ENCODE measurements around the gene BABAM2. TPM values are rescaled to one million over a fixed set of nuclear protein-coding genes. Genes with fewer than 3 reads are reported as not detected.
"Not testable (repeated sequence)": the region's sequence is repeated elsewhere in the genome, so short reads cannot be mapped to it uniquely, and the experiment has no call there.

Gene BABAM2
- total RNA-seq, 1 experiment from 2014 or later = 37.2 TPM

DNA sequence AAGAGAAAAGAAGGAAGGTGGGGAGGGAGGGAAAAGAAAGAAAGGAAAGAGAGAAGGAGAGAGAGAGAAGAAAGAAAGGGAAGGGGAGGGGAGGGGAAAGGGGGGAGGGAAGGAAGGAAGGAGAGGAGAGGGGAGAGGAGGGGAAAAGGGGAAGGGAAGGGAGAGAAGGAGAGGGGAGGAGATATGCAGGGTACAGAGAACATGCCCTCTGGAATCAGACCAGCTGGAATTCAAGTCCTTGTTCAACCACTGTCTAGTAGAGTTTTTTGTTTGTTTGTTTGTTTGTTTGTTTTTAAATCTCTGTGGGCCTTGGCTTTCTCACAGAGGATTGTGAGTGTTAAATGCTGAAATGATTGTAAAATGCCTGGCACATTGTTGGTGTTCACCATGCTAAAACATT lies 424.4 kb downstream of the BABAM2 start:
- no peak for DNase-seq (ENCODE audit: low read depth)

- DNase-seq (ENCODE audit: low read depth) = no peak
Observed at GRCh38 chr2:28316546-28317335, 426.2 kb downstream of the BABAM2 start.

DNA sequence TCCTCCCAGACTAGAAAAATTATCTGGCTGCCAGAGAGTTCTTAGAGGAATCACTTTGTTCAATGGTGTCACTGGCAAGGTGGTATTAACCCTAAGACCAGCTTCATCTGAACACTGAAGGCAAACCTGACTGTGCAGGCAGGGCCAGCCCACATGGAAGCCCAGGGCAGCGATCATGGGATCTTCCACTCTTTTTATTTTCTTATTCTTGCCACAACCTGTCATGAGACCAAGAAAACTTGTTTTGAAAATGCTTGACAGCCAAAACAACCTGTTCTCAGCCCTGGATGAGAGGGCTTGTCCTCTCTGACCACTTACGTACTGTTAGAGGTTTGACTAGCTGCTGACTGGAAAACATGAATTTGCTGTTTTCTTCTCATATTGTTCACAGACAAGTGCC lies 426.9 kb downstream of the BABAM2 start:
- no peak for DNase-seq (ENCODE audit: low read depth)

GRCh38 chr2:28318023-28318422 lies 427.5 kb downstream of the BABAM2 start:
- no peak for DNase-seq (ENCODE audit: low read depth)

DNA sequence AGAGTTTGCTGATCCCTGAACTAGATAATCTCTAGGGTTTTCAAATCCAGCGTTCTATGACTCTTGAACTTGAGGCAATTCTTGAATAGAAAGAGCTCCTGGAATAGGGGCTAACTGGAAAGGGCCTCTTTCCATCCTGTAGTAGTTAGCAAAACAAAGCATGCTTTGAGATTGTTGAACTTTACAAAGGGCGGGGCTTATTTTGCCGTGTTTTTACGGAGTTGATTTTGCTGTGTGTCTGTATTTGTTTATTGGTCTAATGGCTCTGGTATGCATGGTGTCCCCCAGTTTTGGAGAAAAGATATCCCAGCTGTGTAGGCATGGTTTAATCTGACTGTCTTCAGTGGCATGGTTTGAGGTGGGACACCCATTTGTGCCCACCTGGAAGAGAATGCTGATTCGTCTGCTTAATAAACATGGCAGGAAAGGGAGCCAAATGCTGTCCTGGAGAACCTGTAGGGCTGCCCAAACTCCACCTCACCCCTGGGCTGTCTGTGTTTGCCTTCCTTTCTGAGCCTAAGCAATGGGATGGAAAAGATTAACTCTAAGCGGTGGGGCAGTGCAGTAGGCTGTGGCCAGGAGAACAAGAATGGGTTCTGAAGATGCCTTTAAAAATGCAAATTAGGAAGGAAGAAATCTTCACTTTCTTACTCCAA lies 428.1 kb downstream of the BABAM2 start:
- no peak for DNase-seq (ENCODE audit: low read depth)

DNA sequence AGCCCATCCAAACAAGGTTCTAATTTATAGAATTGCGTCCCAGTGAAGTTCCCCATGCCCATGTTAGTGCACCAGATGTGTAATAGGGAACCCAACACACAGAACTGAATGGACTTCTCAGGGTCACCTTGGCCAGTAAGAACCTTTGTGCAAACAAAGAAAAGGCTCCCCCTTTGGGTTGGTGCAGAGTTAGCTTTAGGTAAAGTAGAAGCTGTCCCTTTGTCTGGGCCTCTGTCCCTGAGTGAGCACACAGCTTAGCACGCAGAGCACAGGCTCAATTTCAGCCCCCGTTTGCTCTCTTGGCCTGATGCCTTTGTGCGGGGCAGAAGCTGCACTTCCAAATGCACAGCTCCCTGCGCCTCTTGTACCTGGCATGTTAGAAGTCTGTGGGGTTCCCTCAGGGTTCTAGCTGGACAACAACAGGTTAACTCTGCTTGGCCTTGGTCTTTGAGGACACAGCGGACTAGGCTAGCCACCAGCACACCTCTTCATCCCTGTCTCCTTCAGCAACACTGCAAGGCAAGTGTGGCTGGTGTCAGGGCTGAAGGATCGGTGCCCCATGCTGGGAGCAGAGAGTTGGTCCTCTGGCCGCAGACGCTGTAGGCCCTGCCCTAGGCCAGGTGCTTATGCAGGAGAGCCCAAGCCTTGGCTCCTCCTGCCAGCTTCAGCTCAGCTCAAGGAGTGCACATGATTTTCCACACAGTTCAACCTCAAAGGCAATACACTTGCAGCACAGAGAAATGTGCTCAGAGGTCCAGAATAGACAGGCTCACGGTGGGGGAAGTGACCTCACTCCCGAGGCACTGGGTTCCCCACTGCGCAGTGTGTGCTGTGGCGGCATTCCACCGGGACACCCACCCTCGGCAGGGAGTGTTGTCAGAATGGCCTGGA lies 428.8 kb downstream of the BABAM2 start:
- no peak for DNase-seq (ENCODE audit: low read depth)

- no peak for DNase-seq (ENCODE audit: low read depth)
Observed at GRCh38 chr2:28320009-28320365, 429.5 kb downstream of the BABAM2 start.

GRCh38 chr2:28320371-28320770 lies 429.8 kb downstream of the BABAM2 start:
- no peak for DNase-seq (ENCODE audit: low read depth)

DNA sequence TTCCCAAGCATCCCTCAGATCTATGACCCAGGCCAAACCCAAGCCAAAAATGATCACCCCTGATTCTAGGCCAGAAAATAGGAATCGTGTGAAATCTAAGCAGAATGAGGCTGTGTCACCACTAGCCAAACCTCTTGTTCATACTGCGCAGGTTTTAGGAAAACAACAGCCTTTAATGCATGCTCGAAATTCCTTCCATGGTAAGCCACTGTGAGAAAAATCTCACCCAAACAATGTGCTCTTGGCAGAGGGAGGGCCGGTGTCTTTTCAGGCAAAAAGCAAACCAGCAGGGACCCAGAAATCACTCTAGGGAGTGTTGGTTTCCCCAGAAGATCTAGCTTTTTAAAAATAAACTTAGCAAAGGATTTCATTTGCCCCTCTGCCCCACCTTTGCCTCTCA lies 430.9 kb downstream of the BABAM2 start:
- DNase-seq (ENCODE audit: low read depth) = no peak

- no peak for DNase-seq (ENCODE audit: low read depth)
Observed at GRCh38 chr2:28322051-28322450, 431.5 kb downstream of the BABAM2 start.

GRCh38 chr2:28322456-28322855 lies 431.9 kb downstream of the BABAM2 start:
- DNase-seq (ENCODE audit: low read depth) = no peak

DNA sequence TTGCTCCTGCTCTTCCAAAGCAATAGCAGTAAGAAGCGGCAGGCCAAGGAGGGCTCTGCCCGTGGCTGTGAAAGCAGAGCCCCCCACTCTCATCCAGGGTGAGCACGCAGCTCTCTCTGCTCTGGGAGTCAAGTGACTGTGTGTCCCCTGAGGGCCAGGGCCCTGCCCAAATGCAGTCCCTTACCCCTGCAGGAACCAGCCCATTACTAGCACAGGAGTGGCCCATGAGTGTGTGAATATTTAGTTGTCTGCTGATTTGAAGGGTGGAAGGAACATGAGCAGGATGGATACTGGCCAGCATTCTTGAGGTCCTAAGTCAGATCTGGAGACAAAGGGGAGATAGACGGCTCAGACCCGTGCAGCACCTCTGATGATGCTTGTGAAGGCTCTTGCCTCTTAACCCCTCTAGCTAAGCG lies 432.5 kb downstream of the BABAM2 start:
- no peak for DNase-seq (ENCODE audit: low read depth)

- no peak for DNase-seq (ENCODE audit: low read depth)
Observed at GRCh38 chr2:28325173-28325566, 434.6 kb downstream of the BABAM2 start.

- peak; percentile 92 for DNase-seq (ENCODE audit: low read depth)
Observed at GRCh38 chr2:28325567-28326468, 435.3 kb downstream of the BABAM2 start.

- DNase-seq (ENCODE audit: low read depth) = no peak
Observed at GRCh38 chr2:28326469-28326805, 435.9 kb downstream of the BABAM2 start.

GRCh38 chr2:28326881-28327505 lies 436.5 kb downstream of the BABAM2 start:
- DNase-seq (ENCODE audit: low read depth) = no peak

DNA sequence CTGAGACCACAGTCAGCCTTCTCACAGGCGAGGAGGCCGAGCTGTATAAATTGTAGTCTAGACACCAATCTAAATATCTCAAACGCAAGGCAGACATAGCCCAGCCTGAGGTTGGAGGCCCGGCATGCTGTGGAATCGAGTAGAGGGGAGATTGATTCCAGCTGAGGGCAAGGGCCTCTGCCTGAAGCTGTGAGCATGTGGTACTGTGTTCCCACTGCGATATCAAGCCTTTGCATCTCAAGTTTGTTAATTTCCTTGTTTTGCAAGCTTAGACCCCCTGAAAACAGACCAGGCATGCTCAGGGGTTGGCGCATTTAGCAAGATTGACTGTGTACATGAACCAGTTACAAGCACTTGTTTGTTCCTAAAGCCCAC lies 437.0 kb downstream of the BABAM2 start:
- DNase-seq (ENCODE audit: low read depth) = no peak

GRCh38 chr2:28327956-28328922 lies 437.7 kb downstream of the BABAM2 start:
- DNase-seq (ENCODE audit: low read depth) = no peak

GRCh38 chr2:28329184-28329583 lies 438.7 kb downstream of the BABAM2 start:
- DNase-seq (ENCODE audit: low read depth) = no peak

- DNase-seq (ENCODE audit: low read depth) = not testable (repeated sequence)
Observed at GRCh38 chr2:28330722-28331121, 440.2 kb downstream of the BABAM2 start.
